Erythroblast (primary cell): Measurements from ENCODE around the gene STMND1.

Experiments
- DNase-seq, 2 experiments: peaks; one replicate each; lab custom pipeline; 2025; lab: John Stamatoyannopoulos, UW
- GATA1 ChIP-seq: IDR thresholded peaks from 2 replicates; pipeline ENCODE4 v1.6.1; 2011; ENCODE audit warnings: low read depth, mild to moderate bottlenecking, control low read depth, low read length, moderate library complexity
- POLR2A ChIP-seq: IDR thresholded peaks from 2 replicates; pipeline ENCODE4 v1.6.1; 2011; ENCODE audit warnings: mild to moderate bottlenecking, low read length

STMND1 gene

DNA sequence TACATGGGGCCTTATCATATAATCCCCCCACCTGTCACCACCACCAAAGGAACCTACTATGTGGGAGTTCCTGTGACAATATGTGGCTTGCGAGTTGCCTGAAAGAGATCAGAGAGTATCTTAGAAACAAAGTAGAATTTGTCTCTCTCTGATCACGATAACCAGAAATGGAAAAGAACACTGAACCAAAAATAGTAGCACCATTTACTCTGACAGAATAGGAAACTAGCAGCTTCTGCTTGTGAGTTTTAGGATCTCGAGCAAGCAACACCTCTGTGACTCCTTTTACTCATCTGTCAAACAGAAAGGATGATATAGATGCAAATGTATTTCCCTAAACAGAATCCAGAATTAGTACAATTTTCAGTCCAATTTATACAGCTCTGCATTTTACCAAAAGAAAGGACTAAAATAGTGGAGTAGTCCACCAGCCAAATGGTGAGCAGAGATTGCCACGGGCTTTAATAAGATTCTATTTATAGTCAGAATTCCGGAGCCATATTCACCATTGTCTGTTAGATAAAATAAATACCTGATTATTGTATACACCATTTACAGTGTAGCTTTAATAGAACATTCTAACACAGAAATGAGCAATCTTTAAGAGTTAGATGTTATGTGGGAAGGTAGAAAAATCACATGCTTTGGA lies 19.9 kb upstream of the STMND1 start:
- TF ChIP-seq POLR2A = no peak
- TF ChIP-seq GATA1 = no peak
- DNase-seq = no peak

DNA sequence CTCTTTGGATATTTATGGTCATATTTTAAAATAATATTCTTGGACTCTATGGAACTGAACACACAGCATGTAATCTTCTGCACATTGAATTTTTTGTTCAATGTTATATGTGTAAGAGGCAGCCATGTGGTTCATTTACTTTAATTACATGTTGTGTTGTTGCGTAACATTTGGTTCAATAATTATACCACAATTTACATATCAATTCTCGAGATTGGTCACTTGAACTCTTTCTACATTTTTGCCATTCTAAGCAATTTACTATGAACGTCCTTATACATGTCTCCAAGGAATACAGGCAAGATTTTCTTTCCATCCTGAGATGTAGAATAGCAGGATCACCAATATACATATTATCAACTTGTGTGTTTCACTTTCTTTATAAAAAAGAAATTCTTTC lies 18.5 kb upstream of the STMND1 start:
- no peak for DNase-seq
- no peak for TF ChIP-seq GATA1
- no peak for TF ChIP-seq POLR2A

DNA sequence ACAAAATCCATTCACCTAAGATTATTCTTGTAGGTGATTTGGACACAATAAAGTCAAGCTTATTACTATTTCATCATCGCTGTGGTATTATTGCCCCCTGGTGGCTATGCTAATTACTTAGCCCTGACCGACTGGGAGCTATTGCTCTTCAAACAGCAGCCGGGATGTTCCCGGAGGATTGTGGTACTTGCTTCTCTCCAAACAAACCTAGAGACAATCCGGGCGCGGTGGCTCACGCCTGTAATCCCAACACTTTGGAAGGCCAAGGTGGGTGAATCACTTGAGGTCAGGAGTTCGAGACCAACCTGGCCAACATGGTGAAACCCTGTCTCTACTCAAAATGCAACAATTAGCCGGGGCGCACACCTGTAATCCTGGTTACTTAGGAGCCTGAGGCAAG lies 15.4 kb upstream of the STMND1 start:
- peak; percentile 3 to 46 for DNase-seq
- TF ChIP-seq POLR2A (no peak), GATA1 (no peak)

DNA sequence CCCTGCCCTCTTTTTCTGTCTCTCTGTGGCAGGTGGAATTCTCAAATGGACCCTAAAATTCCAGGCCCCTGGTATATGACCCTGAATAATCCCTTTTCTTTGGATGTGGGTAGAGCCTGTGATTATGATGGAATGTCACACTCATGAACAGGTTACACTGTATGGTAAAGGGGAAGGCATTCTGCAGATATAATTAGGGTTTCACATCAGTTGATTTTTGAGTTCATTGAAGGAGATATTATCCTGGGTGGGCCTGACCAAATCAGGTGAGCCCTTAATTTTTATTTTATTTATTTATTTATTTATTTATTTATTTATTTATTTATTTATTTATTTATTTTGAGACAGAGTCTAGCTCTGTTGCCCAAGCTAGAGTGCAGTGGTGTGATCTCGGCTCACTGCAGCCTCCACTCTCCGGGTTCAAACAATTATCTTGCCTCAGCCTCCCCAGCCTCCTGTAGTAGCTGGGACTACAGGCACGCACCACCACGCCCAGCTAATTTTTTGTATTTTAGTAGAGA lies 13.7 kb upstream of the STMND1 start:
- TF ChIP-seq POLR2A = no peak
- DNase-seq = no peak

DNA sequence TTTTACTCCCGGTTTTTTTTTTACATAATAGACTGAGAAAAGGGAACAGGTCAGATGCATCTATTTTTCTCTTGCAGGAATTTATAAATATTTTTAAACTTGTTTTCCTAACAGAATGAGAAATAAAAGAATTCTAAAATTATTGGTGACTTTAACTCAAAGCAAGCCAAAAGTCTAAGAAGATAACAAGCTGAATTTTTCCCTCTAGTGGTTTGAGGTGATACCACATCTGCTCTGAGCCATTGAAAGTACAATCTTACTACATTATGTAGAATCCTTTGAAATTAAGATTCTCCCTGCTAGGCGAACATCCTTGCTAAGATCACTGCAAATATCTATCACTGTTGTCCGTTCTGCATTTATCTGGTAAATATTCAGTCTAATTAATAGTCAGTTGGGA lies 10.7 kb upstream of the STMND1 start:
- no peak for TF ChIP-seq GATA1
- TF ChIP-seq POLR2A = no peak
- DNase-seq = no peak

DNA sequence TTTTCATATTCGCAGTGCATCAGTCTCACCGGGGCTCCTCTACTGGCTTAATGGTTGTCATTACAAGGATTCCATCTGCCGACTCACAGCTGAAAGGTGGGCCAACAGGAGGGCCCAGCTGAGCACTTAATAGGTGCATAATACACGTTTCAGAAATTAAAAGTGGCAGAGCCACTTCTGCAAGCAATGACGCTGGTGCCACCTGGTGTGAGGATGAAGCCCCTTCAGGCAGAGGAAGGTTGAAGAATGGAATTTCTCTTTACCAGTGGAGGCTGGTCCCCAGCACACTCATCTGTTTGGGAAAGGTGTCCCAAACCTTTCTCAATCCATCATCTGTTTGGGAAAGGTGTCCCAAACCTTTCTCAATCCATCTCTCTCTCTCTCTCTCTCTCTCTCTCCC lies 8.2 kb upstream of the STMND1 start:
- DNase-seq = no peak

DNA sequence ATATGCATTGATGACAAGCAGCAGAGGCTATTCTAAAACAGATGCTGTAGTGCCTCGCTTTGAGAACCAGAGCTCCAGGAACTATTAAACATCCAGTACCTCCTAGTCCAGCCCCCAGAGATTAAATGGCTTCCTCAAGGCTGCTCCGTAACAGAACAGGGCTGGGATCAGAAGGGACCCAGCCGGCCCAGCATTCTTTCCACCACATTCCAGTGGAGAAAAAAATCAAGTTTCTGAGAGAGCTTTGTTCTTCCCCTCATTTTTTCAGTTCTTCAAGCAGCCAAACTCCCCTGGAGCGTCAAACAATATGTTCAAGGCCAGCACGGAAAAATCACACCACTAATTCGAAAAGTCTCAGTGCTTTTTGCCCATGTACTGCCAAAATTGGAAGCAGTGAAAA lies 5.8 kb upstream of the STMND1 start:
- TF ChIP-seq GATA1 (no peak), POLR2A (no peak)
- no peak for DNase-seq

More for the DNA sequence above, 8.2 kb upstream of the STMND1 start:
- TF ChIP-seq POLR2A = no peak
- no peak for TF ChIP-seq GATA1

DNA sequence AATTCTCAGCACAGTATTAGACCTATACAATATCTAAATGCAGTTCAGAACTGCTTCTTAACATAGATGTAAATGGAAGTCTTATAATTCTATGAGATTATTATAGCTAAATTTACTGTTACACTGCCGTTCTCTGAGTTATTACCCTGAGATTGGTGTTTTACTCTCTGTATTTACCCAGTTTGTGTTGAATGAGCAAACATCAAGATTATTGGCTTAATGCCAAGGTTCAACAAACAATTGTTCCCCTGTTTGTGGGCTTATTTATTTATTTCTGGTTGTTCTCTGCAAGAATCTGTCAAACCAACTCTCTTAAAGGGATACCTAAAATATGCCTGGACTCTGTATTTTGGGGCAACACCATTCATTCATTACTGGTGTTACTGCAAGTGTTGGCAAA lies 5.2 kb upstream of the STMND1 start:
- no peak for DNase-seq
- TF ChIP-seq POLR2A (no peak), GATA1 (no peak)

DNA sequence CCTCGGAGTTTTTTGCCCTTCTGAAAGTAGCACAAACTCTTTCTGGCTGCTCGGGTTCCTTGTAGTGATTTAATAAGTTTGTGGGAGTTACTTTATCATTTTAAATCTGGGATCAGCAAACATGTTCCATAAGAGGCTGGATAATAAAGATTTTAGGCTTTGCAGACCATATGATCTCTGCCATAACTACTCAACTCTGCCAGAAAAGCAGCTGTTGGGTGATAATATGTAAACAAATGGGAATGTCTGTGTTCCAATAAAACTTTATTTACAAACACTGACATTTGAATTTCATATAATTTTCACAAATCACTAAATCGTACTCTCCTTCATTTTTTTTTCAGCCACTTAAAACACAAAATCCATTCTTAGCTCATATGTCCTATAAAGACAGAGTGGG lies 3.9 kb upstream of the STMND1 start:
- TF ChIP-seq POLR2A (no peak), GATA1 (no peak)

DNA sequence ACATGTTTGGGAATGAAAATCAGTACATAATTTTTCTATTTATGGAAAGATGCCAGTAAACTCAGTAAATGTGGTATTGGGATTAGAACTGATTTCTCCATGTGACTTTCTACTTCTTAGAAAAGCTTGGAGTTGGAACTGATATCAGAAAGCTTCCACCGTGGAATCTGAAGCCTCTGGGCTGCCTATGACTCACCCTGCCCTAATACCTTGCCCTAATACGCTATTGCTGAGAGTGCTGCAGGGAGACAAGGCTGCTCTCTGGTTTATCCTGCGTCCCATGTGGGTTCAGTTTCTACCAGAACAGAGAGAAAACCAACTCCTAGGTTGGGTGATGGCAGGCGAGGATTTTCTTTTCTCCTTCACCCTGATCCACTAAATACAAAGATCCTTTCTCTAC lies 3.3 kb upstream of the STMND1 start:
- no peak for DNase-seq
- TF ChIP-seq POLR2A (no peak), GATA1 (no peak)

More for the DNA sequence above, 3.9 kb upstream of the STMND1 start:
- no peak for DNase-seq

DNA sequence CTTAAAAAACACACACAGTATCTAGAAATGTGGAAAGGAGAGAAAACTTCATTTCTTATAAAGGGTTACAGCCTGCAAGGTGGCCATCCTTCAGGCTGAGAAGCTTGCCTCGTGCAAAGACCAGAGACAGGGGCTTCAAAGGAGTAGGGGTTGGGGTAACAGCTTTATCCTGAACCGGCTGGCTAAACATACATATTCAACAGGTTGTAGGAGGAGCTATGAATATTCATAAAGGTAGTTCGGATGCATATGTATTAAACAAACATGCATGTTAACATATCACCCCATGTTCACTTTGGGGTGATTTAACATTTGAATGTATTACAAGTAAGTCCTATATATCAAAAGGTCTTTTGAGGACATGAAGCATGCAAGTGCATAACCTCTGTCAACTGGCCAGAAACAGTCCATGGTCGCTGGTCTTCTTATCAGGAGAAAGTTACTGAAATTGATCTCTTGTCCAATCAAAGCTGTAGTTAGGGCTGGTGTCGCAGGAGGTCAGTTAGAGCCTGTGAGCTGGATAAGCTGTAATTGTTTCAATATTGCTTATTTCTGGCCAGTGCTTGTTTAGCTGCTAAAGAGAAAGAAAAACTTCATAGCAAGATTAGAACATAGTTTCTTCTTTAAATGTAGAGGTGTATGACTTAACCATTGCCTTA lies 2.3 kb upstream of the STMND1 start:
- DNase-seq = no peak
- TF ChIP-seq GATA1 = no peak
- TF ChIP-seq POLR2A = no peak

DNA sequence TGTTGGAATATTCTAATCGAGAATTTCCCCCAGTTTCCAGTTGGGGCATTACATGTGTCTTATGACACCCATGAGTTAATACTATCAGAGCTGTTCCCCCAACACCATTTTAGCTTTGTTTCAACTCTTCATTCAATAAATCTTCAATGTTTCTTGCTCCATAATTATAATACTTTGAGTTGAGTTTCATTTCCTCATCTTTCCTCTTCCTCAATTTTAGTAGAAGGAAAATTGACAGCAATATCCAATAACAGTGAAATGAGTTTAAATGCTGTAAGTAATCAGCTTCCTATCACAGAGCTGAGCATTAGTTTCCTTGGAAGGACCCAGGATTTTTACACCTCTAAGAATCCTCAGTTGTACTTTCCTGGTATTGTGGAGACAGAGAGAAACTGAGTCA lies 1.0 kb upstream of the STMND1 start:
- TF ChIP-seq POLR2A = no peak
- no peak for DNase-seq

DNA sequence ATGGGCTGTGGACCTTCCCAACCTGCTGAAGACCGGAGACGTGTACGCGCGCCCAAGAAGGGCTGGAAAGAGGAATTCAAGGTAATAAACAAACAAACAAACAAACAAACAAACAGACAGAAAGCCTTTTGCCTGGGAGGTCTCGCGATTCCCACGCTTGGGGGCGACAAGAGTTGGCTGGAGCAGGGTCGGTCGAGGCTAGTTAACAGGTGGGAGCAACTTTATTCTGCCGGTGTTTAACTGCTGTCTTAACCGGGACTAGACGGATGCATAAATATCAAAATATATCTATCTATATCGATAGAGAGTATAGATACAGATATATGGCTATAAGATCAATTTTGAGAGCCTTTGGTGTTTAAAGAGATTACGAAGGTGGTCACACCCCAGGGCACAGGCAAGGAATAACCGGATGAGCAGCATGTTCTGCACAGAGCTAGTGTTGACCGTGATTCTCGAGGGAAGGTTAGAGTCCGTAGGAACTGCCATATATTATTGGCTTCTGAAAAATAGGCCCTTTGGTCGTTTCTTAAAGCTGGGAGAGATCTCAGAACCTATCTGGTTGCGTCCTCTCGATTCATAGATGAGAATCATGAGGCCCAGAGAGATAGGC lies 514 bp downstream of the STMND1 start:
- DNase-seq = no peak
- TF ChIP-seq GATA1 (no peak), POLR2A (no peak)

DNA sequence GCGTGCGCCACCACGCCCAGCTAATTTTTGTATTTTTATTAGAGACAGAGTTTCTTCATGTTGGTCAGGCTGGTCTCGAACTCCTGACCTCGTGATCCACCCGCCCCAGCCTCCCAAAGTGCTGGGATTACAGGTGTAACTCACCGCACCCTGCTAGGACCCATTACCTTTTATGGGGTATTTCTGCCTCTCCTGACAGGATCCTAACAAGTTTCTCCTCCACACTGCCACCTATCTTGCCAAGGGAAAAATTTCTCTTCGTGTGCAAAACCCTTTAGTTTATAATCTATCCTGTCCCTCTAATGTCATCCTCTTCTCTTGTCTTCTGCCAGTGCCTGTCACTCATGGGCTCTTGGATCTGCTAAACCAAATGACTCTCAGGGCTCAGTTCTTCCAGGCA lies 1.9 kb downstream of the STMND1 start:
- no peak for TF ChIP-seq GATA1
- TF ChIP-seq POLR2A = no peak
- DNase-seq = no peak

DNA sequence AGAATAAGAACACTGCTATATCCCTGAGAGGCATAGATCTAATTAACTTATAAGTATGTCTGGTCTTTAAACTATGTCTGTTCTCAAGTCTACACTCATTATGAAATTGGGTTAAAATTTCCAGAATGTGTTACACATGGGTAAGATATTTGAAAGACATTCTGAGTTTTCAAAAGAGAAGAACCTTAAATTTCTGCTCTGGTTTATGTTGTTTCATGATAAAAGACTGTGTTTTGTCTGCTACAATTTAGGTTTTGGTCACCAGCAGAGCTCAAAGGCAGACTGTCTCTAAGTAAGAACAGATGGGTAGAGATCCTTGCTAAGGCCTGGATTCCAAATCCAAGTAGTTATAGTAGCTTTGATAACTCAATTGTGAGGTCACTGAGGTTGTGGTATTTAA lies 6.0 kb downstream of the STMND1 start:
- no peak for TF ChIP-seq POLR2A
- no peak for TF ChIP-seq GATA1
- DNase-seq = no peak
